ENCODE measurements around the gene XRRA1. TPM values are rescaled to one million over a fixed set of nuclear protein-coding genes. Genes with fewer than 3 reads are reported as not detected.

Gene XRRA1
- total and polyA plus RNA-seq, 2 of the 4 experiments (the other 2 are of a cell fraction), result 5.4 to 6.3 TPM

- in situ Hi-C loops (cut with MboI; ENCODE audit: low sequenced_read_pairs) (no loop called here), intact Hi-C loops (cut with micrococcal nuclease) (no loop called here), dilution Hi-C loops (cut with HindIII; ENCODE audit: low sequenced_read_pairs, unreplicated experiment) (no loop called here)
- ChIA-PET POLR2A (ENCODE audit: unreplicated experiment) (no interaction called here), CTCF (no interaction called here)
- Histone ChIP-seq H3K27ac (ENCODE audit: insufficient read depth, low read length) (no peak overlapping the region), H3K9ac (ENCODE audit: low read depth, low read length) (no peak overlapping the region), H3K79me1 (ENCODE audit: low read depth in 1 of 2, low read length in 2 of 2) (no peaks in the 10 kb centered on the region), H4K8ac (ENCODE audit: low read depth in 2 of 2, low read length in 2 of 2) (no peak overlapping the region), H3K23ac (ENCODE audit: low read depth, low read length) (no peak overlapping the region), H3K56ac (ENCODE audit: extremely low read depth, insufficient read depth, low read length) (no peak overlapping the region), H3K4me1 (ENCODE audit: control insufficient read depth, insufficient read depth, low read length) (no peaks in the 10 kb centered on the region), H2BK5ac (ENCODE audit: low read depth, low read length, poor library complexity, severe bottlenecking) (no peak overlapping the region), H4K5ac (ENCODE audit: low read depth, low read length) (no peak overlapping the region), H3K36me3 (ENCODE audit: control insufficient read depth, insufficient read depth, low read length) (no peaks in the 10 kb centered on the region), H3K4me3 (ENCODE audit: insufficient read depth, low read depth, low read length) (no peak overlapping the region), H2AK9ac (replicated peaks; ENCODE audit: low read depth, low read length, poor library complexity) (no peak overlapping the region), H3K27me3 (ENCODE audit: control insufficient read depth, insufficient read depth, low read length) (no peaks in the 10 kb centered on the region), H3K14ac (replicated peaks; ENCODE audit: low read depth, low read length) (no peak overlapping the region), H4K20me1 (ENCODE audit: insufficient read depth, low read length) (no peaks in the 10 kb centered on the region), H2BK20ac (ENCODE audit: low read depth, low read length) (no peak overlapping the region), H3K9me3 (ENCODE audit: control insufficient read depth, insufficient read depth, low read length) (peaks cover 1% of the 10 kb centered on the region; the same call in 1 of the 2 replicates), H3K4ac (ENCODE audit: low read depth, low read length) (no peak overlapping the region), H3K4me2 (ENCODE audit: low read depth, low read length) (no peak overlapping the region), H2AFZ (replicated peaks; ENCODE audit: low read length, poor library complexity) (no peak overlapping the region), H3K9me1 (ENCODE audit: insufficient read depth, low read length) (no peaks in the 10 kb centered on the region), H2BK15ac (ENCODE audit: low read depth, low read length) (no peak overlapping the region), H2AK5ac (ENCODE audit: low read depth, low read length) (no peak overlapping the region), H3K18ac (ENCODE audit: low read depth, low read length) (no peak overlapping the region), H2BK120ac (ENCODE audit: low read depth, low read length) (no peak overlapping the region), H4K91ac (ENCODE audit: insufficient read depth, low read depth, low read length) (no peak overlapping the region)
- DNase-seq (no peak), ATAC-seq (ENCODE audit: low read depth) (no peak)
- WGBS, 2 experiments (ENCODE audit: extremely low coverage in 2 of 2, insufficient read length in 1 of 2), result 96% methylated on average over 4 of the region's 5 CpGs; no CpG with 5 or more reads in 1 of the 2 experiments
- BruUV-seq (replicated peaks), result no TSS peak
- no peak for TF ChIP-seq FOS (IDR thresholded peaks at IDR 0.05; ENCODE audit: low read depth, low read length)
- no peak for TF ChIP-seq CEBPB (IDR thresholded peaks at IDR 0.05; ENCODE audit: low read depth, low read length)
- no peak for TF ChIP-seq RFX5 (IDR thresholded peaks at IDR 0.05; ENCODE audit: low read depth, low read length)
- TF ChIP-seq CTCF (conservative IDR thresholded peaks at IDR 0.05; ENCODE audit: low read depth, low read length), result no peak
- no peak for TF ChIP-seq USF2 (IDR thresholded peaks at IDR 0.05; ENCODE audit: low read depth, low read length)
- TF ChIP-seq NFE2L2 (IDR thresholded peaks at IDR 0.05; ENCODE audit: low read depth, low read length), result no peak
- no peak for TF ChIP-seq MXI1 (IDR thresholded peaks at IDR 0.05; ENCODE audit: borderline replicate concordance, low read depth, low read length)
- no peak for TF ChIP-seq RCOR1 (IDR thresholded peaks at IDR 0.05; ENCODE audit: insufficient replicate concordance, low read length)
- no peak for TF ChIP-seq RAD21 (IDR thresholded peaks at IDR 0.05; ENCODE audit: low read length)
- TF ChIP-seq MAFK (IDR thresholded peaks at IDR 0.05; ENCODE audit: low read depth, low read length), result no peak
Measured at GRCh38 chr11:74896311-74896710, 52.6 kb downstream of the XRRA1 start.
